Gastrocnemius medialis (tissue), 4 donors: Measurements from ENCODE around the gene DOK3. TPM values are rescaled to one million over a fixed set of nuclear protein-coding genes. Genes with fewer than 3 reads are reported as not detected.

Experiments used
- ATAC-seq, 2 donors: fragments of 150-250 bp; one replicate each; pipeline ENCODE4 v1.9.1; 2016
- DNase-seq, 2 donors: peaks; one replicate each; pipeline ENCODE4 v3.0.0-alpha.2; 2019
- H3K27ac ChIP-seq, 4 donors: fragments of 200-600 bp; sonication (generic); 1 replicate in 1 of 4; 2 replicates in 3 of 4; pipeline ENCODE4 v1.5.1; 2016 to 2018; ENCODE audit warnings: mild to moderate bottlenecking in 2 of 4, moderate library complexity in 1 of 4
- H3K27me3 ChIP-seq, 3 donors: fragments of 200-600 bp; sonication (generic) in 2 of 3; 1 replicate in 1 of 3; 2 replicates in 2 of 3; pipeline versions ENCODE4 v1.5.1 to v1.6.0; 2016 to 2019; ENCODE audit warnings: mild to moderate bottlenecking in 1 of 3, moderate library complexity in 1 of 3
- H3K36me3 ChIP-seq, 2 donors: fragments of 200-600 bp; sonication (generic) in 1 of 2; one replicate each; pipeline ENCODE4 v1.5.1; 2017 to 2018
- H3K4me1 ChIP-seq, 2 donors: fragments of 200-600 bp; sonication (generic) in 1 of 2; one replicate each; pipeline ENCODE4 v1.5.1; 2016 to 2017; ENCODE audit warnings: mild to moderate bottlenecking in 2 of 2
- H3K4me3 ChIP-seq, 4 donors: fragments of 200-600 bp; sonication (generic) in 3 of 4; 1 replicate in 1 of 4; 2 replicates in 3 of 4; pipeline ENCODE4 v1.5.1; 2016 to 2019; ENCODE audit warnings: mild to moderate bottlenecking in 2 of 4
- H3K9me3 ChIP-seq, 3 donors: fragments of 200-600 bp; sonication (generic) in 2 of 3; 1 replicate in 1 of 3; 2 replicates in 2 of 3; pipeline ENCODE4 v1.5.1; 2016 to 2019
- CTCF ChIP-seq, 5 experiments: fragments of 450-650 bp in 3 of 5; fragments of 200-600 bp in 2 of 5; sonication (generic) in 2 of 5; IDR thresholded peaks in 4 of 5; conservative IDR thresholded peaks in 1 of 5; 1 replicate in 4 of 5; 2 replicates in 1 of 5; pipeline ENCODE4 v1.5.1; 2016 to 2019; ENCODE audit warnings: antibody characterized with exemption in 5 of 5, mild to moderate bottlenecking in 3 of 5, moderate library complexity in 3 of 5
- POLR2A ChIP-seq, 2 donors: fragments of 450-650 bp; IDR thresholded peaks; one replicate each; pipeline ENCODE4 v1.6.1; 2017; ENCODE audit warnings: antibody characterized with exemption in 2 of 2, mild to moderate bottlenecking in 2 of 2, moderate library complexity in 2 of 2
- in situ Hi-C, 4 donors: fragments of 200-750 bp; cut with MboI; loops; one replicate each; pipeline versions ENCODE4 v1.15.0 to v1.8.0; 2017; ENCODE audit warnings: low sequenced_read_pairs in 4 of 4
- intact Hi-C: fragments of 100-400 bp; cut with DNase I; formaldehyde crosslinking; loops from one replicate; pipeline ENCODE4 v1.15.1; 2023; ENCODE audit warnings: low total_unique reads
- total RNA-seq, 4 donors: library from RNA; depleted of rRNA; stranded (reverse); fragments of >200 nt; gene quantifications; one replicate each; pipeline versions ENCODE4 v1.1.0 to v1.2.3, GENCODE V29; 2016

DOK3 gene
- total RNA-seq, 4 donors from 2014 or later: 2.1 to 5.1 (median 2.9) TPM

- in situ Hi-C loops: loop anchor here in 1 of 4 donors (25.0 kb wide), 1 partner anchor 137 kb away; the partner anchor contains the start of gene SLC34A1
- H3K4me1 ChIP-seq: peaks cover 16 to 33% of the 10 kb centered on the region in 2 donors
- H3K27me3 ChIP-seq: no peaks in the 10 kb centered on the region
- H3K9me3 ChIP-seq: no peaks in the 10 kb centered on the region
- H3K4me3 ChIP-seq: no peak overlapping the region
- TF ChIP-seq CTCF (IDR thresholded peaks at IDR 0.05 in 4 of 5, conservative IDR thresholded peaks at IDR 0.05 in 1 of 5) (no peak), POLR2A (IDR thresholded peaks at IDR 0.05) (no peak)
- intact Hi-C loops: no loop called here
- H3K27ac ChIP-seq: peak overlapping the region; percentile 70 to 85 (median 76)
- peaks cover 0 to 77% of the 10 kb centered on the region in 2 donors for H3K36me3 ChIP-seq
- ATAC-seq: peak in 1 of 2 donors; percentile 6
- DNase-seq: no peak
These were observed 14.9 kb upstream of the DOK3 start for GRCh38 chr5:177524539-177524900.

- no peak for ATAC-seq
- in situ Hi-C loops: loop anchor here in 1 of 4 donors (25.0 kb wide), 1 partner anchor 137 kb away; the partner anchor contains the start of gene SLC34A1
- H3K9me3 ChIP-seq: no peaks in the 10 kb centered on the region
- peaks cover 19 to 36% of the 10 kb centered on the region in 2 donors for H3K4me1 ChIP-seq
- peaks cover 0 to 71% of the 10 kb centered on the region in 2 donors for H3K36me3 ChIP-seq
- no peak overlapping the region for H3K4me3 ChIP-seq
- H3K27me3 ChIP-seq: no peaks in the 10 kb centered on the region
- intact Hi-C loops: no loop called here
- TF ChIP-seq CTCF (IDR thresholded peaks at IDR 0.05 in 4 of 5, conservative IDR thresholded peaks at IDR 0.05 in 1 of 5) (no peak), POLR2A (IDR thresholded peaks at IDR 0.05) (no peak)
- DNase-seq: no peak
- peak overlapping the region; percentile 70 to 85 (median 76) for H3K27ac ChIP-seq
These were observed 14.3 kb upstream of the DOK3 start for GRCh38 chr5:177523711-177524538.

- no peak for ATAC-seq
- in situ Hi-C loops (loop anchor here in 1 of 4 donors (25.0 kb wide), 1 partner anchor 134 kb away; the partner anchor contains the start of gene SLC34A1), intact Hi-C loops (no loop called here)
- TF ChIP-seq CTCF (IDR thresholded peaks at IDR 0.05 in 4 of 5, conservative IDR thresholded peaks at IDR 0.05 in 1 of 5) (no peak), POLR2A (IDR thresholded peaks at IDR 0.05) (no peak)
- no peak for DNase-seq
- Histone ChIP-seq H3K4me1 (peaks cover 26 to 28% of the 10 kb centered on the region in 2 donors), H3K27ac (peak overlapping the region in 1 of 4 donors; percentile 71), H3K4me3 (no peak overlapping the region), H3K9me3 (no peaks in the 10 kb centered on the region), H3K36me3 (peaks cover 0 to 46% of the 10 kb centered on the region in 2 donors), H3K27me3 (no peaks in the 10 kb centered on the region)
These were observed 11.4 kb upstream of the DOK3 start for GRCh38 chr5:177520916-177521513.

- ATAC-seq: no peak
- no peak overlapping the region for H3K4me3 ChIP-seq
- no peaks in the 10 kb centered on the region for H3K9me3 ChIP-seq
- in situ Hi-C loops: loop anchor here in 1 of 4 donors (25.0 kb wide), 1 partner anchor 133 kb away; the partner anchor contains the start of gene SLC34A1
- no peaks in the 10 kb centered on the region for H3K27me3 ChIP-seq
- TF ChIP-seq POLR2A (IDR thresholded peaks at IDR 0.05): no peak
- TF ChIP-seq CTCF (IDR thresholded peaks at IDR 0.05 in 4 of 5, conservative IDR thresholded peaks at IDR 0.05 in 1 of 5): no peak
- peaks cover 26 to 31% of the 10 kb centered on the region in 2 donors for H3K4me1 ChIP-seq
- DNase-seq: no peak
- peak overlapping the region in 1 of 4 donors; percentile 71 for H3K27ac ChIP-seq
- H3K36me3 ChIP-seq: peaks cover 0 to 47% of the 10 kb centered on the region in 2 donors
- intact Hi-C loops: no loop called here
These were observed 10.6 kb upstream of the DOK3 start for GRCh38 chr5:177520271-177520670.
